Measurements from ENCODE around the gene TMEM242. TPM values are rescaled to one million over a fixed set of nuclear protein-coding genes. Genes with fewer than 3 reads are reported as not detected.

The TMEM242 gene
- total RNA-seq, 1 donor from 2014 or later: 6.8 TPM

DNA sequence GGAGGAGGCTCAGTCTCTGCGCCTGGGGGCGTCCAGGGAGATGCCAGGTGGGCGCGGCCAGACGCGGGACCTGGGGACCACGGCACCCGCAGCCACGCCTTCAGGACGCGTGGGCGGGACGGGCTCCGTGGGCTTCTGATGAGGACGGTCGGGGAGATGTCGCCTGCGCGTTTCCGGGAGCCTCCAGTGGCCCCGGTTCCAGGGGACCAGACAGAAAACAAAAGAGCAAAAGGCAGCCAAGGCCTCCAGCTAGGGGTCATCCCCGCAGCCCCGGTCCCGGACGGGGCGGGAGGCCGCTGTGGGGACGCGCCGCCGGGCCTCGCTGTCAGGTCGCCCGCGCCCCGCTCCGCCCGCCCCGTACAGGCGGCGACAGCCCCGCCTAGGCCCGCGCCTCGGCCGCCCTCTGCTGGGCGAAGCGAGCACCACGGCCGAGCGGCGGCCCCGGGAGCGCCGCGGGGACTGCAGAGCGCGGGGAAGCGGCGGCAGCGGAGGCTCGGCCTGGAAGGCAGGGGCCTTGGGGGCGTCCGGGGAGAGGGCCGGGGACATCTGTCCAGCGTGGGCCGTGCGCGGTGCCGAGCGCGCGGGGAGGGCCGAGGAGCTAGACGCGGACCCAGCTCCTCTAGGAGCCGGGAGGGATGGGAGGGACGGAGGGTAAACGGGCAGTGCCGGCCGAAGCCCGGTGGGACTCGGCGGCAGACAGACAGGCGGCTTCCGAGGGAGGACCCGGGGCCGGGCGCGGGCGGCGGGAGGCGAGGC lies 48.7 kb downstream of the TMEM242 start:
- Histone ChIP-seq H3K36me3 (ENCODE audit: control insufficient read depth in 3 of 3, insufficient read depth in 3 of 3, low read length in 3 of 3) (no peaks in the 10 kb centered on the region), H3K9ac (ENCODE audit: low read depth in 1 of 3, low read length in 3 of 3) (peak overlapping the region; percentile 43 to 83 (median 76)), H3K4me3 (ENCODE audit: low read length in 3 of 3) (peak overlapping the region; percentile 60 to 72 (median 72)), H3K27ac (ENCODE audit: low read depth, low read length) (peak overlapping the region; percentile 25), H3K27me3 (ENCODE audit: control insufficient read depth in 3 of 3, insufficient read depth in 3 of 3, low read length in 3 of 3) (no peaks in the 10 kb centered on the region), H3K9me3 (ENCODE audit: control insufficient read depth in 3 of 3, low read length in 3 of 3) (no peaks in the 10 kb centered on the region), H3K4me1 (ENCODE audit: control insufficient read depth in 3 of 3, insufficient read depth in 3 of 3, low read length in 3 of 3) (peaks cover 10 to 18% (median 12%) of the 10 kb centered on the region in 3 donors)

DNA sequence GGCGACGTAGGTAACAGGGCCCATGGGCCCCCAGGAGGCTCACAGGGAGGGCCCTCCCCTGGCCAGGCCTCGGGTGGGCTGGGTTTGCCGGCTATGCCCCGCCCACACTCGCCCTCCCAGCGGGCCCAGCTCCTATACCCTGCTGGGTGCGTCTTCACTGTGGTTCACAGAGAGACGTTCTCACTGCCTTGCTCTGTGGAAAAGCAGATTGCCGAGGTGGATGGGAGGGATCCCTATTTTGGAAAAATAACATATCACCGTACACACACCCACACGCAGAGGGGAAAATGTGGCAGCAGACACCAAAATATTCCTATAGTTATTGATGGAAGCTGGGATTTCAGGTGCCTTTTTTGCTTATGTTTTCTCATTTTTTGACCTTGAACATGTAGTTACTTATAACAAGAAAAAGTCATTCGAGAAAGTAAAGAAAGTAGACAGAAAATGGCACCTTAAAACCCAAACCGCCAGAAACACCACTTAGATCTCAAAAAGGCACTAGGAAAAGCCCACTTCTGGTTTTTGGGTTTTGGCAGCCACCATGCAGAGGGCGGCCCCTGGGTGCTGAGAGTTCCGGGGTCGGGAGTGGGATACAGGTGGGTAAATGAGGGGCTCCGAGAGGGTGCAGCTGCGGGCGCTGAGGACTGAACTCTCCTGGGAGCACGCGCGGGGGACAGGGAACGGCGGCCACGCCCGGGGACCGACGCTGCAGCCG lies 49.4 kb downstream of the TMEM242 start:
- Histone ChIP-seq H3K9ac (ENCODE audit: low read depth in 1 of 3, low read length in 3 of 3) (peak overlapping the region; percentile 33 to 83 (median 56)), H3K4me3 (ENCODE audit: low read length in 3 of 3) (peak overlapping the region; percentile 56 to 72 (median 72)), H3K27me3 (ENCODE audit: control insufficient read depth in 3 of 3, insufficient read depth in 3 of 3, low read length in 3 of 3) (no peaks in the 10 kb centered on the region), H3K4me1 (ENCODE audit: control insufficient read depth in 3 of 3, insufficient read depth in 3 of 3, low read length in 3 of 3) (peaks cover 14 to 25% (median 16%) of the 10 kb centered on the region in 3 donors), H3K9me3 (ENCODE audit: control insufficient read depth in 3 of 3, low read length in 3 of 3) (no peaks in the 10 kb centered on the region), H3K36me3 (ENCODE audit: control insufficient read depth in 3 of 3, insufficient read depth in 3 of 3, low read length in 3 of 3) (no peaks in the 10 kb centered on the region), H3K27ac (ENCODE audit: low read depth, low read length) (peak overlapping the region; percentile 25)

DNA sequence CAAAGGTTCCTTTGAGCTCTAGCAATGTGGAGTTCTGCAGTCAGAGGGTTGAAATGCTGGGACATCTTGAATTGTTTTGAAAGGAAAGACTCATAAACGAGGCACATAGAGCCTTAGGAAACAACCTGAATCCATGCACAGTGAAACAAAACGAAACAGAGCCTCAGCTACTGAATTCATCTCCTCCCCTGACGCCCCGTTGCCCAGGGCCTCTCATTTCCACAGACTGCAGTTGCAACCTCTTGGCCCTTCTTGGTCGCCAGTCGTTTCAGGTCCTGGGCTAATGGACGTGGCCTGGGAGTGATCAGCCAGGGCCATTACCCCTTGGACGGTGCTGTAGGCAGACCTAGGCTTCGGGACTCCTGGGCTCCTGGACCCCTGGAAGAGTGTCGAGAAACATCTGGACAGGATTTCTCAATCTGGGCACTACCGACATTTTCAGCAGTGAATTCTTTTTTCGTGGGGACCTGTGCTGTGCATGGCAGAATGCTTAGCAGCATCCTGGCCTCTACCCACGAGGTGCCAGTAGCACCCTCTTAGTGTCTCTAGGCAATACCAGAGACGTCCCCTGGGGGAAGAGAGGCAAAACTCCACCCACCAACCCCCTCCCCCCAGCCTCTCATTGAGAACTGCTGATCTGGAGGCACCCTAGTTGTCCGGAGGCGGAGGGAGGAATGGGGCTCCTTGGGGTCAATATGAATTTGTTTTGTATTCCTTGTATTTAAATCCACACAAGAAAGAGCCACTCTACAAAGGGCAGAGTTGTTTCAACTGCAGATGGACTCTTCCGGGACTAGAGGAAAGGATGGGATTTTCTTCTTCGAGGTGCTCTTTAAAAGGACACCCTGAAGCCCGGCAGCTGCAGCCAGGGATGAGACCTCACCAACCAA lies 50.2 kb downstream of the TMEM242 start:
- Histone ChIP-seq H3K4me3 (ENCODE audit: low read length in 3 of 3) (no peak overlapping the region), H3K36me3 (ENCODE audit: control insufficient read depth in 3 of 3, insufficient read depth in 3 of 3, low read length in 3 of 3) (no peaks in the 10 kb centered on the region), H3K4me1 (ENCODE audit: control insufficient read depth in 3 of 3, insufficient read depth in 3 of 3, low read length in 3 of 3) (peaks cover 21 to 32% (median 23%) of the 10 kb centered on the region in 3 donors), H3K27me3 (ENCODE audit: control insufficient read depth in 3 of 3, insufficient read depth in 3 of 3, low read length in 3 of 3) (no peaks in the 10 kb centered on the region), H3K9me3 (ENCODE audit: control insufficient read depth in 3 of 3, low read length in 3 of 3) (no peaks in the 10 kb centered on the region), H3K27ac (ENCODE audit: low read depth, low read length) (no peak overlapping the region), H3K9ac (ENCODE audit: low read depth in 1 of 3, low read length in 3 of 3) (no peak overlapping the region)

DNA sequence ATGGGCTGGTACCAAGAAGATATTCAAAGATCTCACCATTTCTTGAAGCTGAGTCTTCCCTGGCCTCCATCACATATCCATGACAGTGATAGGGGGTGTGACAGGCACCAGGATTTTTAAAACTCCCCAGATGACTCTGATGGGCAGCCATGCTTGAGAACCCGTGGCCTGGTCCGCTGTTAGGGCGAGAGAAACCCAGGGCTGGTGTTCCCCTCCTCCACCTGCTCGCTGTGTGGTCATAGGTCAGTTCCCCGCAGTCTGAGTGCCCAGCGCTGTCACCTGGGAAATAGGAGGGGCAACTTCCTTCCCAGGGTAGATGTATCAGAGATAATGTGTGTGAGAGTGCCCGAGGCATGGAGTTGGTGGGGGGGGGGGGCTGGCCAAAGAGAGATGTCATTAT lies 50.9 kb downstream of the TMEM242 start:
- H3K9me3 ChIP-seq (ENCODE audit: control insufficient read depth in 3 of 3, low read length in 3 of 3): no peaks in the 10 kb centered on the region
- H3K36me3 ChIP-seq (ENCODE audit: control insufficient read depth in 3 of 3, insufficient read depth in 3 of 3, low read length in 3 of 3): no peaks in the 10 kb centered on the region
- H3K4me1 ChIP-seq (ENCODE audit: control insufficient read depth in 3 of 3, insufficient read depth in 3 of 3, low read length in 3 of 3): peaks cover 21 to 39% (median 23%) of the 10 kb centered on the region in 3 donors
- H3K27me3 ChIP-seq (ENCODE audit: control insufficient read depth in 3 of 3, insufficient read depth in 3 of 3, low read length in 3 of 3): no peaks in the 10 kb centered on the region
- H3K27ac ChIP-seq (ENCODE audit: low read depth, low read length): no peak overlapping the region
- no peak overlapping the region for H3K9ac ChIP-seq (ENCODE audit: low read depth in 1 of 3, low read length in 3 of 3)
- no peak overlapping the region for H3K4me3 ChIP-seq (ENCODE audit: low read length in 3 of 3)

DNA sequence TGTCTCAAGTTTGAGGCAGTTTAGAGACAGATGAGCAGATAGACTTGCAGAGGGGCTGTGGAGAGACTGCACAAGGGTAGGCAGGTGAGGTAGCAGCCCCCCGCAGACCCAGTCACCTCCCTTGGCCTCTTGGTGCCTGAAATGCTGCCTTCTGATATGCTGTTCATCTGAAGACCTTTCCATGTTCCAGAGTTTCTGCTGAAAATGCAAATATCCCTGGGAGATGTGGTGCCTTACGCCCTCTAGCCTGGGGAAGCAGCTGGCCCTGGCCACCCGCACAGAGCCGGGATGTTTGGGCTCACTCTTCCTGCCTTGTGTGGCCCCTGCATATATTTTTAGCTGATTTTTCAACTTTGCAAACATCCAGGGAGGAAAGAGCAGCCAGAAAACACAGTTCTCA lies 51.4 kb downstream of the TMEM242 start:
- H3K9me3 ChIP-seq (ENCODE audit: control insufficient read depth in 3 of 3, low read length in 3 of 3): no peaks in the 10 kb centered on the region
- no peaks in the 10 kb centered on the region for H3K36me3 ChIP-seq (ENCODE audit: control insufficient read depth in 3 of 3, insufficient read depth in 3 of 3, low read length in 3 of 3)
- no peak overlapping the region for H3K9ac ChIP-seq (ENCODE audit: low read depth in 1 of 3, low read length in 3 of 3)
- H3K4me3 ChIP-seq (ENCODE audit: low read length in 3 of 3): no peak overlapping the region
- H3K4me1 ChIP-seq (ENCODE audit: control insufficient read depth in 3 of 3, insufficient read depth in 3 of 3, low read length in 3 of 3): peaks cover 21 to 43% (median 23%) of the 10 kb centered on the region in 3 donors
- no peak overlapping the region for H3K27ac ChIP-seq (ENCODE audit: low read depth, low read length)
- no peaks in the 10 kb centered on the region for H3K27me3 ChIP-seq (ENCODE audit: control insufficient read depth in 3 of 3, insufficient read depth in 3 of 3, low read length in 3 of 3)

DNA sequence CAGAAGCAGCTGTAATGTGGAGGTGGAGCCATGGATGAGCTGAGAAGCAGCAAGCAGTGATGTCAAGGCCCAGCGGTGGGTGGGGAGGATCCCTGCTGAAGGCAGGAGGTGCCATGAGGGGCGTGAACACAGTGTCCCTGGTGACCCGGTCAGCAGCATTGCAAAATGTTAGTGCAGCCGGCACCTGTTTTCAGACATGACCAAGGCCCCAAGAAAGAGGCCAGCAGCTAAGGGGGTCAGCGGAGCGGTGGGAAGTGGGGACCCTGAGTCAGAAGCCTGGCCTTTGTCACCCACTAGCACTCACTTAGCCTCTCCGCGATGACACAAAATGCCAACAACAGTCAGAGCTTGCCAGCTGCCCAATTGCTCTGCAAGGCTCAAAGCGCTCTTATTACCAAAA lies 51.9 kb downstream of the TMEM242 start:
- Histone ChIP-seq H3K27ac (ENCODE audit: low read depth, low read length) (no peak overlapping the region), H3K27me3 (ENCODE audit: control insufficient read depth in 3 of 3, insufficient read depth in 3 of 3, low read length in 3 of 3) (no peaks in the 10 kb centered on the region), H3K4me1 (ENCODE audit: control insufficient read depth in 3 of 3, insufficient read depth in 3 of 3, low read length in 3 of 3) (peaks cover 21 to 46% (median 23%) of the 10 kb centered on the region in 3 donors), H3K9ac (ENCODE audit: low read depth in 1 of 3, low read length in 3 of 3) (no peak overlapping the region), H3K4me3 (ENCODE audit: low read length in 3 of 3) (no peak overlapping the region), H3K36me3 (ENCODE audit: control insufficient read depth in 3 of 3, insufficient read depth in 3 of 3, low read length in 3 of 3) (no peaks in the 10 kb centered on the region), H3K9me3 (ENCODE audit: control insufficient read depth in 3 of 3, low read length in 3 of 3) (no peaks in the 10 kb centered on the region)

DNA sequence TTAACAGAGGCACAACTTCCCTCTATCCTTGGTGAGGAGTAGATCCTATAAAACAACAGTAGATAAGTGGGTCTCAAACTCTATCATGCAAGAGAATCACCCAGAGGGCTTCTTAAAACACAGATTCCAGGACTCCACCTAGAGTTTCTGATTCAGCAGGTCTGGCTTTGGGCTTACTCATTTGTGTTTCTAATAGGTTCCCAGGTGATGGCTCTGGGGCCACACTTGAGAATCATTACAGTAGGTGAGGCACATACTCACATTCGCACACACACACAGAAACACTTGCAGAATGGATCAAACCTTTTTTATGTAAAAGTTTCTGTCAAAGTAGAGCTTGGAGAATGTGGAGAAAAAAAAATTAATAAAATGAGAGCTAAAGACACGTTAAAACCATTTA lies 52.4 kb downstream of the TMEM242 start:
- peaks cover 21 to 47% (median 23%) of the 10 kb centered on the region in 3 donors for H3K4me1 ChIP-seq (ENCODE audit: control insufficient read depth in 3 of 3, insufficient read depth in 3 of 3, low read length in 3 of 3)
- H3K27me3 ChIP-seq (ENCODE audit: control insufficient read depth in 3 of 3, insufficient read depth in 3 of 3, low read length in 3 of 3): no peaks in the 10 kb centered on the region
- no peak overlapping the region for H3K9ac ChIP-seq (ENCODE audit: low read depth in 1 of 3, low read length in 3 of 3)
- H3K36me3 ChIP-seq (ENCODE audit: control insufficient read depth in 3 of 3, insufficient read depth in 3 of 3, low read length in 3 of 3): no peaks in the 10 kb centered on the region
- no peaks in the 10 kb centered on the region for H3K9me3 ChIP-seq (ENCODE audit: control insufficient read depth in 3 of 3, low read length in 3 of 3)
- H3K27ac ChIP-seq (ENCODE audit: low read depth, low read length): no peak overlapping the region
- no peak overlapping the region for H3K4me3 ChIP-seq (ENCODE audit: low read length in 3 of 3)

DNA sequence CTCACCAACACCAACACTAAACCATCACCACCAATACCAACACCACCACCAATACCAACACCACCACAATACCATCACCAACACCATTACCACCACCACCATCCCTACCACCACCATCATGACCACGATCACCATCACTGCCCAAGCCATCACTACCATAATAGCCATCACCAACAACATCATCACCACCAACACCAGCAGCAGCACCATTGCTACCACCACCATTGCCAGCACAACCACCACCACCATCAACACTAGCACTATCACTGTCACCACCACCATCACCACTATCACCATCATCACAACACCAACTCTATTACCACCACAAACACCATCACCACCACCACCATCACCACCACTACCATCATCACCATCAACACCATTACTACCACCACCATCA lies 53.0 kb downstream of the TMEM242 start:
- Histone ChIP-seq H3K4me1 (ENCODE audit: control insufficient read depth in 3 of 3, insufficient read depth in 3 of 3, low read length in 3 of 3) (peaks cover 20 to 48% (median 23%) of the 10 kb centered on the region in 3 donors), H3K27me3 (ENCODE audit: control insufficient read depth in 3 of 3, insufficient read depth in 3 of 3, low read length in 3 of 3) (no peaks in the 10 kb centered on the region), H3K27ac (ENCODE audit: low read depth, low read length) (peak overlapping the region; percentile 73), H3K4me3 (ENCODE audit: low read length in 3 of 3) (no peak overlapping the region), H3K9me3 (ENCODE audit: control insufficient read depth in 3 of 3, low read length in 3 of 3) (no peaks in the 10 kb centered on the region), H3K36me3 (ENCODE audit: control insufficient read depth in 3 of 3, insufficient read depth in 3 of 3, low read length in 3 of 3) (no peaks in the 10 kb centered on the region), H3K9ac (ENCODE audit: low read depth in 1 of 3, low read length in 3 of 3) (no peak overlapping the region)

DNA sequence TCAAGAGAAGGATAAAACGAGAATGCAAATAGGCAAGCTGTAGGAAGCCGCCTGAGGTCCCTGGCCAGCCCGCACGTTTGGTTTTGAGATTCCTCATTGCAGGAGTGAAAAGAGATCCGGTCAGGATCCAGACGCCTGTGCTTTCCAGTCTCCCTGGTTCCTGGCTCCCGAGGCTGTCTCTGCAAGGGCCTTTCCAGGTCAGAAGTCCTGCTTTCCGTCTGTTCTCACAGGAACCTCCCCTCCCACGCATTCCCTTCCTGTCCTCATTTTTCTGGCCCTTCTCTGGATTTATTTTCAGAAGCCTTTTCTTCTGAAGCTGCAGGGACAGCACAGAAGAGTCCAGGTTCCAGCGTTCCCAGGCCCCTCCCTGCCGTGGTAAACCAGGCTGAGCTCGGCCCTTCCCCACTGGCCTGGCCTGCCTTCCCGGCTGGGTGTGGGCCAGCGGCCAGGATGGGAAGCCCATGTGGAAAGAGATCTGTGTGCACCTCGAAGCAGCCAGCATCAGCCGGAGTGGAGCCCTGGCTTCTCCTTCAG lies 54.0 kb downstream of the TMEM242 start:
- H3K36me3 ChIP-seq (ENCODE audit: control insufficient read depth in 3 of 3, insufficient read depth in 3 of 3, low read length in 3 of 3): no peaks in the 10 kb centered on the region
- H3K4me1 ChIP-seq (ENCODE audit: control insufficient read depth in 3 of 3, insufficient read depth in 3 of 3, low read length in 3 of 3): peaks cover 11 to 45% (median 20%) of the 10 kb centered on the region in 3 donors
- peak overlapping the region; percentile 73 for H3K27ac ChIP-seq (ENCODE audit: low read depth, low read length)
- H3K4me3 ChIP-seq (ENCODE audit: low read length in 3 of 3): peak overlapping the region in 1 of 3 donors; percentile 34
- H3K9ac ChIP-seq (ENCODE audit: low read depth in 1 of 3, low read length in 3 of 3): peak overlapping the region in 1 of 3 donors; percentile 9
- H3K27me3 ChIP-seq (ENCODE audit: control insufficient read depth in 3 of 3, insufficient read depth in 3 of 3, low read length in 3 of 3): no peaks in the 10 kb centered on the region
- H3K9me3 ChIP-seq (ENCODE audit: control insufficient read depth in 3 of 3, low read length in 3 of 3): no peaks in the 10 kb centered on the region

Measured in skeletal muscle tissue (tissue), 4 donors.